ENCODE data around the gene NEO1. TPM values are rescaled to one million over a fixed set of nuclear protein-coding genes. Genes with fewer than 3 reads are reported as not detected.
"Not testable (repeated sequence)": the region's sequence is repeated elsewhere in the genome, so short reads cannot be mapped to it uniquely, and the experiment has no call there.

NEO1 gene
- total RNA-seq, 1 donor from 2014 or later, result 26.6 TPM

GRCh38 chr15:73298522-73299245 is 246.4 kb downstream of the NEO1 start:
- no peaks in the 10 kb centered on the region for H3K27me3 ChIP-seq (ENCODE audit: control insufficient read depth, insufficient read depth, low read length)
- H3K4me3 ChIP-seq (ENCODE audit: low read depth, low read length), result no peak overlapping the region
- peaks cover 2% of the 10 kb centered on the region for H3K36me3 ChIP-seq (ENCODE audit: control insufficient read depth, insufficient read depth, low read length)
- DNase-seq (ENCODE audit: low read depth), result no peak
- no peak for TF ChIP-seq CTCF (IDR thresholded peaks at IDR 0.05; ENCODE audit: insufficient read depth, low read length, poor library complexity, severe bottlenecking)

GRCh38 chr15:73300286-73300685 is 248.0 kb downstream of the NEO1 start:
- DNase-seq (ENCODE audit: low read depth); H3K27me3 ChIP-seq (ENCODE audit: control insufficient read depth, insufficient read depth, low read length); H3K4me3 ChIP-seq (ENCODE audit: low read depth, low read length); H3K36me3 ChIP-seq (ENCODE audit: control insufficient read depth, insufficient read depth, low read length): not testable (repeated sequence)

GRCh38 chr15:73303636-73304035 is 251.4 kb downstream of the NEO1 start:
- no peak for TF ChIP-seq CTCF (IDR thresholded peaks at IDR 0.05; ENCODE audit: insufficient read depth, low read length, poor library complexity, severe bottlenecking)
- Histone ChIP-seq H3K4me3 (ENCODE audit: low read depth, low read length) (no peak overlapping the region), H3K36me3 (ENCODE audit: control insufficient read depth, insufficient read depth, low read length) (peaks cover 2% of the 10 kb centered on the region), H3K27me3 (ENCODE audit: control insufficient read depth, insufficient read depth, low read length) (no peaks in the 10 kb centered on the region)
- DNase-seq (ENCODE audit: low read depth), result no peak

GRCh38 chr15:73305331-73306211 is 253.3 kb downstream of the NEO1 start:
- H3K36me3 ChIP-seq (ENCODE audit: control insufficient read depth, insufficient read depth, low read length), result peaks cover 2% of the 10 kb centered on the region
- peak; percentile 65 for TF ChIP-seq CTCF (IDR thresholded peaks at IDR 0.05; ENCODE audit: insufficient read depth, low read length, poor library complexity, severe bottlenecking)
- peak; percentile 23 for DNase-seq (ENCODE audit: low read depth)
- H3K4me3 ChIP-seq (ENCODE audit: low read depth, low read length), result no peak overlapping the region
- H3K27me3 ChIP-seq (ENCODE audit: control insufficient read depth, insufficient read depth, low read length), result no peaks in the 10 kb centered on the region

- DNase-seq (ENCODE audit: low read depth), result no peak
- H3K36me3 ChIP-seq (ENCODE audit: control insufficient read depth, insufficient read depth, low read length), result no peaks in the 10 kb centered on the region
- no peak overlapping the region for H3K4me3 ChIP-seq (ENCODE audit: low read depth, low read length)
- TF ChIP-seq CTCF (IDR thresholded peaks at IDR 0.05; ENCODE audit: insufficient read depth, low read length, poor library complexity, severe bottlenecking), result no peak
- H3K27me3 ChIP-seq (ENCODE audit: control insufficient read depth, insufficient read depth, low read length), result no peaks in the 10 kb centered on the region
Measured at GRCh38 chr15:73308305-73308704, 256.0 kb downstream of the NEO1 start.

GRCh38 chr15:73313861-73314260 is 261.6 kb downstream of the NEO1 start:
- TF ChIP-seq CTCF (IDR thresholded peaks at IDR 0.05; ENCODE audit: insufficient read depth, low read length, poor library complexity, severe bottlenecking), result no peak
- H3K36me3 ChIP-seq (ENCODE audit: control insufficient read depth, insufficient read depth, low read length), result no peaks in the 10 kb centered on the region
- peaks cover 7% of the 10 kb centered on the region for H3K27me3 ChIP-seq (ENCODE audit: control insufficient read depth, insufficient read depth, low read length)
- H3K4me3 ChIP-seq (ENCODE audit: low read depth, low read length), result no peak overlapping the region
- DNase-seq (ENCODE audit: low read depth), result no peak
